HG03442 (cell line): ENCODE data around the gene CLK3.

ENCODE experiments used
- ATAC-seq: cut with Tn5 transposase; IDR thresholded peaks from one replicate; pipeline ENCODE4 v1.9.1; 2021; ENCODE audit warnings: mild to moderate bottlenecking, moderate library complexity; ENCODE audit not compliant: unreplicated experiment

The CLK3 gene

DNA sequence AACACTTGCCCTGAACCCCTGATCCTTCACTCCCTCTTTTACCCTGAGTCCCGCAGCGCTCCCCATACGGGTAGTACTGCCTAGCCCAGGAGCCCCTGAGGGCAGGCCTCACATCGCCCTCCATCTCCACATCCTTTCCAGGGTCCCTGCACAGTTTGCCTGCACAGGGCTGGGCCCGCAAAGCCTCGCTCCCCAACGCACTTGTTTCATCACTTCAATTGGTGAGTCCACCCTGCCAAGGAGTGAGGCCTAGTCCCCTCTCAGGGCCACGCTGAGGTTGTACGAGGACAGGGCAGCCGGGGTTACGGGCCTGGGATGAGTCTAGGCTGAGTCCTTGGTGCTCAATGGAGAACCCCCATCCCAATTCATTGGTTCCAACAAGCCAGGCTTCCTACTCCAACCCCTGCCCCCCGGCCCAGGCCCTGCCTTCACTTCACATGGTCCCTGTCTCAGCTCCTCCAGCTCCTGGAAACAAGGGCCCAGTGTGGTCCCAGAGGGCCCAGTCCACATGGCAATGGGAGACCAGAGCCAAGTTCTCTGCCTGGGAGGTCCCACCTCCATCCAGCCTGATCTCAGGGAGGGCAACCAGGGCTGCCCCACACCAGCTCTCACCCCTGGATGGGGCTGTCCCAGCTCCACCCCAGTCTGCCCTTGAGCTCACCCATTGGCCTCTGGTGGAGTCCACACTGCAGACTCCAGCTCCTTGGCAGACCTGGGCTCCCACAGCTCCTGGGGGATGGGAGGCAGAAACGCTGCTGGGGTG is 12.4 kb upstream of the CLK3 start:
- ATAC-seq, result no peak

DNA sequence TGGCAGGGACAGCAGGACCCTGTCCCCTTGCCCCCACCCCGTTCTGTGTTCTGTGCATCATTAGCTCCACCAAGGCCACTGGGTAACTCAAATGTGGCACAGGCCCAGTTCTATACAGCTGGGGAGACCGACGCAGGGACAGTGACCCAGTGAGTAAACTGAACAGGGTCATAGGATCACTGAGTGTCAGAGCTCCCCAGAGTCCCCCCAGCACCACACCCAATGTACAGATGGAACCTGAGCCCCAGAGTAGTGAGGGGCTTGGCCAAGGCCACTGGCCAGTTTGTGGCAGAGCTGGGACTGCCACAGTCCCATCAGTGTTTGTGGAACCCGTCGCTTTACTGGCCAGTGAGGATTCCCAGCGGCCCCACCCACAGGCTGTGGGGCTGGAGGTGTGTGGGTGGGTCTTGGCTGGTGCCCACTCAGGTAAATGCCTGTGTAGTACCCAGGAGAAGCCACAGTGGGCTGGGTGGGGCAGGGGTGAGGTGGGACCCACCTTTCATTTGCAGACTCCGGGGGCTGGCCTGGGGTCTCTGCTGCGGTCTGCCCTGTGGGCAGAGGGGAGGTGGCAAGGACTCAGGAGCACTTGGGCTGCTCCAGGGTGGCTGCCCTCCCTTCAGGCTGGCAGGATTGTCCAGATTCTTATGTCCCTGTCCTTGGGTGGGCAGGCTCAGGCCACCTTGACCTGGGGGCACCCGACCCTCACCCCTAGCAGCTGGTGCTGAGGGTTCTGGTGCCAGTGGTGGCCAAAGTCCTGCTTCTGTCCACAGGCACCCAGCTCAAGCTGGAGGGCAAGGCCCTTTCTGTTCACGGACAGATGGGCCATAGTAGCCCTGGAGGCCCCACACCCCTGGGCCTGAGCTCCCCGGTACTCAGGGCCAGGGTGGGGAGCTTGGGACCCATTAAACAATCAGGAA is 11.6 kb upstream of the CLK3 start:
- ATAC-seq, result no peak

DNA sequence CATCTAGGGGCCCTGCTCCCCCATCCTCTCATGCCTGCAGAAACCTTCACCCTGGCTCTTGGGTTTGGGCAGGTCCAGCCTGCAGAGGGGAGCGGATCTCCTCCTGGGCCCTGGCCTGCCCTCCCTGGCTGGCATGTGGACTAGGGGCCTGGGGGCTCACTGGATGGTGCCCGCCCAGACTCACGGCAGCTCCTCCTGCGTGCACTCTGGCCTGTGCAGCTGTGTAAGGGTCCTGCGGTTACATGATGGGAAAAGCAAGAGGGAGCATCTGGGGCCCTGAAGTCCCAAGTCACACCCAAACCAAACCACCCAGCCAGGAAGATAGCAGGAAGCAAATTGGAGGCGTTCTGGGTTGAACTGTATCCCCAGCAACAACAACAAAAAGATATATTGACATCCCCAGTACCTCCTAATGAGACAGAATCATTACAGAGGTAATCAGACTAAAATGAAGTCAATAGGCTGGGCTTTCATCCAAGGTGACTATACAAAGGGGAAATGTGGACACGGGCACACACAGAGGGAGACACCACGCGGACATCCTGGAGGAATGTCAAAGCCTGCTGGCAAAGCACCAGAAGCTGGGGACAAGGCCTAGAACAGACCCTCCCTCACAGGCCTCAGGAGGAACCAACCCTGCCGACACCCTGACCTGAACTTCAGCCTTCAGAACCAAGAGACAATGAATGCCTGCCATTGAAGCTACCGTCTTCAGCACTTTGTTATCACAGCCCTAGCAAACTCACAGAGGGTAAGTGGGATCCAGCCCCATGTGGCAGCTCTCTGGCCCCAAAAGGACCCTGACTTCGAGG is 10.4 kb upstream of the CLK3 start:
- ATAC-seq, result no peak

DNA sequence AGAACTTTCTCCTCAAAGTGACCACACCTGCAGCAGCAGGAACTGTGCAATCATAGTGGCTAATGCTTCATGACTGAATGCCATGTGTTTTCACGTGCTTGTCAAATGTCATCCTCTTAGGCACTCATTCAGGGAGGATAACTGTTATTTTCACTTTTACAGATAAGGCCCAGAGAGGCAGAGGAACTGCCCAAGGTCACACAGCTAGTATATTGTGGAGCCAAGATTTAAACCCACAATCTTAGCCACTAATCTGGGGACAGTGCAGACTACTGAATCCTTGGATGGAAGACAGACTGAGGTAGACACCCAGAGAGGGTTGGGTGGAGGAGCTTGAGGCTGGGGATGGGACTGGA is 9.9 kb upstream of the CLK3 start:
- no peak for ATAC-seq

DNA sequence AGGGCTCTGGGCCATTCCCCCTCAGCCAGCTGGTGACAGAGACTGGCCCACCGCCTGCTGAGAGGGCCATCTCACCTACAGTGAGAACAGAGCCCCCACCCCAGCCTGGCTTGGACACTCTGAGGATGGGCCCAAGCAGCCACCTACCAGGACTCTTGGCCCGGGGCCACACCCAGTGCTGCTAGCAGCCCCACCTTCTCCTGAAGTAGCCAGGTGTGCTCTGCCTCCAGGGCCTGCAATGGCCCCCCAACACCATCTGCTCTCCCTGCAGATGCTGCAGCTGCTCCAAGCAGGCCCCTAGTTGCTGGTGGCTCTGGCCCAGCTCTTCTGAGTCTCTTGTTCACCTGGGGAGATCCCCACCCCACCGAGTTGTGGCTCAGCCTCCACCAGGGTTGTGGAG is 6.8 kb upstream of the CLK3 start:
- ATAC-seq, result no peak

DNA sequence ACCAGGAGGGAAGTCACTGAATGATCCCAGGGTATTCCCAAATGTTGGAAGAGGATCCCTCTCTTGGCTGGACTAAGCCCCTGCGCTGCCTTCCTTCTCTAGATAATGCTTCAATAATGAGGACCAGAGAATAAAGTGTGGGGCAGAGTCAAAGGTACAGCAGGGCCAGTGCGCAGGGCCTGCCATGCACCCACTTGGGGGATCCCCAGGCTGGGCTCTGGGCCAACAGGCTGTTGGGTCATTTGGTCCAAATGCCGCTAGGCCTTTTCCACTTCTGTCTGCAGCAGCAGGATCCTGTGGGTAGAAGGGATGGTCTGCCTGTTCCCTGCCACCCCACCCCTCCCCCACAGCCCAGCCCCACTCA is 5.7 kb upstream of the CLK3 start:
- no peak for ATAC-seq

DNA sequence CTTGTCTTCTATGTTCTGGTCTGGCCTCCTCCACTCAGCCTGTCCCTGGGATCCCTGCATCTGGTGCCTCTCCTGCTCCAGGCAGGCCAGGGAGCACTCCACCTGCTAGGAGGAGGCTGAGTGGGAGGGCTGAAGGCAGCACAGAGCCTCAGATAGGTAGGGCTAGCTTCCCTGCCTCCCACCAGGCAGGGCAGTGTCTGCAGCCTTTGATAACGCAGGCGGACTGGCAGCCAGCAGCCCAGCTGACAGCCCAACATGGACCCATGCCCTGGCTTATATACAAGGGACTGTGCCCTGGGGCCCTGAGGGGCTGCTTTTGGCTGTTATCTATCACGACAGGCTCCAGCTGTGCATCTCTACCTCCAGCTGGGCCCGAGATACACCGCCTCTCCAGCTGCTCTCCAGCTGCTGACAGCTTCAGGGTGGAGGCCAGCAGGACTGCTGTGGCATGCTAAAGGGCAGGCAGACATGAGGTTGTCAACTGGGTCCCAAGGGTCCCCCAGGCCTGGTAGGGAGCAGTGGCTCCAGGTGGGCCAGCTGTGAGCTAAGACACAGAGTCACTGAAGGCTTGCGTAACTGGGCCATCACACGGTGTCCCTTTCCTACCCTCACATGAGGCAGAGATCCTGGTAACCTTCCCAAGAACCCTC is 5.2 kb upstream of the CLK3 start:
- no peak for ATAC-seq

DNA sequence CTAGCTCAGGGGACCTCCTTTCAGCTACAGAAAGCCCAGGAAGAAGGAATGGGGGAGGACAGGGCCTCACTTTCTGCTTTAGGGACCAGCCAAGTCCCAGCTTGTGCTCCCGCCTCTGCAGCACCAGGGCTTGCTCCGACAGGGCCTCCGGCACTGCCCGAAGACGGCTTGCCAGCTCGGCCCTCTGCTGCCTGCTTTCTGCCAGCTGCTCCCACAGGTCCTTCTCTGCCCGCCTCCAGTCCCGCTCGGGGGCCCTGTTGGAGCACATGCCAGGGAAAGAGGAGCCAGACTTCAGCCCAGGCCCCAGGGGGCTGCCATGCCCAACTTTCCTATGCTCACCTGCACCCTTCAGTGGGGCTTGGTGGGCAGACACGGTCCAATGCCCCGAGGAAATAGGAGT is 4.3 kb upstream of the CLK3 start:
- no peak for ATAC-seq

DNA sequence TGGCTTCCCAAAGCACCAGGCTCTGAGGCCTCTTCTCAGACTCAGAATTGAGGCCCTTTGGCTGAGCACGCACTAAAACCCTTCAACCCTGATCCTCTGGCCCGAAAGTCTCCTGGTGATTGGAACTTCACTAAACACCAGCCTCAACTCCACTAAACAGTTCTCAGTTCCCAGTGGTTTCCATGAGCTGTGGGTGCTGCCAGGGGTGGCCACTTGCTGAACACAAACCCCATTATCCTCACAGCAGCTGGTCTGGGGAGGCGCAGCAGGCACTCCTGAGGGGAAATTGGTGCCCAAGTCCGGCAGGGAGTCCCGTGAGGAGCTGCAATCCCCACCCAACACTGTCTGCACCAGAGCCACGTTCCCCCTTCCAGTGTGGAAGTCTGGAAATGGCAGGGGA is 3.8 kb upstream of the CLK3 start:
- ATAC-seq, result no peak

DNA sequence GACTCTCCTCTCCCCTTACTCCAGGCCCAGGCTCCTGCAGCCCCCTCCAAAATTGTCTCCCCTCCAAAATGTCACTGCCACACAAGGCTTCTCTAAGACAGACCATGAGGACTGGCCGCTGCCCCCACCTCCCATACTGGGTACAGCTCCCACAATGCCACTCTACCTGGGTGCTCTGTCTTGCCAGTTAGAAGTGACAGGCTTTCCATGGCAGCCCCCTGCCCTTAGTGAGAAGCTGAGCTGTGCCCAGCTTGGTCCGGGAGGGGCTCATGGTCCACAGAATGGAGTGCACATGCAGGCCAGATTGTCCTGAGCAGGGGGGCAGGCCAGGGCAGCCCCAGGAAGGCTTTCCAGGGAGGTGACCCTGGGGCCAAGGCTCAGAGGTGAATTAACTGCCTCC is 3.0 kb upstream of the CLK3 start:
- no peak for ATAC-seq

DNA sequence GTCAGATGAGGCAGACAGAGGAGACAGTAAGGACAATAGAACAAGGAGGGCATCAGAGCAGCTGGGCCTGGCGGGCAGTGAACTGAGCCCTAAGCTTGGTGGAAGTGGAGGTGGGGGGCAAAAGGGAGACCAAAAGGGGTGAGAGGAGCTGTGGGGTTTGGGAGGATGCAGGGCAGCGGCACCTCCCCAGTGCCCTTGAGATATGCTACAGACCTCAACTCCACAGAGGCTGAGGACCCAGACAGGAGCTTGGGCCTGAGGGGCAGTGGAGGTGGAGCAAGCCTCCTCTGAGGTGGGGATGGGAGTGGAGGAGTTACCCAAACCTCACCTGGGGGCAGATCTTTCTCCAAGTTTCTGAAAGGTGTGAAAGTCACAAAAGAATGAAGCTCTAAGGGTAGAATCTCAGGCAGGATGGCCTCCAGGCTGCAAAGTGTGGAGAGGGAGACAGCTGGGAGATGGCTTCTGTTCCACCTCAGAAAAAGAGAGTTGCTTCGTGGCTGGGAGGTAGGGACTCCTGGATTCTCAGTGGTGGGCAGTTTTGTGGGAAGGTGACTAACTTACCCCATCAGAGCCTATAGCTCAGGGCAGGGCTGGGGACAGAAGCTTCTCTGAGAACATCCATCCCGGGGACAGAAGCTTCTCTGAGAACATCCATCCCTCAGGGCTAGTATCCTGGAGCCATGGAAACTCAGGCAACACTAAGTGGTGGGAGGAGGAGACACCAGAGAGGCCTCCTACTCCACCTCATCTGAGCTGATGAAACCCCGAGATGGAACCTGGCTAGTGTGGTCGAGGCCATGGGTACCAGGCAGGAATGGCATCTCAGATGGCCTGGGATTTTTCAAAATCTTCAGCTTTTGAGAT is 2.3 kb upstream of the CLK3 start:
- no peak for ATAC-seq

DNA sequence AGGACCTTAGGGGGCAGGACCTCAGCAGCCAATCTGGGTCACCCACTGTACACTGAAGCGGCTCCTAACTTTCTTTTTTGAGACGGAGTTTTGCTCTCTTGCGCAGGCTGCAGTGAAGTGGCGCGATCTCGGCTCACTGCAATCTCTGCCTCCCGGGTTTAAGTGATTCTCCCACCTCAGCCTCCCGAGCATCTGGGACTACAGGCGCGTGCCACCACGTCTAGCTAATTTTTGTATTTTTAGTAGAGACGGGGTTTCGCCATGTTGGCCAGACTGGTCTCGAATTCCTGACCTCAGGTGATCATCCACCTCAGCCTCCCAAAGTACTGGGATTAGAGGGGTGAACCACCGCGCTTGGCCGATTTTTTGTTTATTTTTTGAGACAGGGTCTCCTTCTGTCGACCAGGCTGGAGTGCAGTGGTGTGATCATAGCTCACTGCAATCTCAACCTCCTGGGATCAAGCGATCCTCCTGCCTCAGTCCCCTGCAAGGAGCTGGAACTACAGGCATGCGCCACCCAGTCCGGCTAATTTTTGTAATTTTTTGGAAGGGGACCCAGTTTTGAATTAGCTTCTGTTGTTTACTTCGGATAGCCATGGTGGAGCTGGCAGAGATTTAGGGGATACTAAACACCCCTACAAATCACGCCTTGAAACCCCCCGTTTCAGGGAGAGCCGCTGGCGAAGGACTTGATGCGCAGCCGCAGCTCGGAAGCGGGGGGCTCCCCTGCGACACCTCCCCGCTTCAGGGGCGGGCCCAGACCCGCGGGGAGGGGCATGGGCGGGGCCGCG is 1.5 kb upstream of the CLK3 start:
- no peak for ATAC-seq

DNA sequence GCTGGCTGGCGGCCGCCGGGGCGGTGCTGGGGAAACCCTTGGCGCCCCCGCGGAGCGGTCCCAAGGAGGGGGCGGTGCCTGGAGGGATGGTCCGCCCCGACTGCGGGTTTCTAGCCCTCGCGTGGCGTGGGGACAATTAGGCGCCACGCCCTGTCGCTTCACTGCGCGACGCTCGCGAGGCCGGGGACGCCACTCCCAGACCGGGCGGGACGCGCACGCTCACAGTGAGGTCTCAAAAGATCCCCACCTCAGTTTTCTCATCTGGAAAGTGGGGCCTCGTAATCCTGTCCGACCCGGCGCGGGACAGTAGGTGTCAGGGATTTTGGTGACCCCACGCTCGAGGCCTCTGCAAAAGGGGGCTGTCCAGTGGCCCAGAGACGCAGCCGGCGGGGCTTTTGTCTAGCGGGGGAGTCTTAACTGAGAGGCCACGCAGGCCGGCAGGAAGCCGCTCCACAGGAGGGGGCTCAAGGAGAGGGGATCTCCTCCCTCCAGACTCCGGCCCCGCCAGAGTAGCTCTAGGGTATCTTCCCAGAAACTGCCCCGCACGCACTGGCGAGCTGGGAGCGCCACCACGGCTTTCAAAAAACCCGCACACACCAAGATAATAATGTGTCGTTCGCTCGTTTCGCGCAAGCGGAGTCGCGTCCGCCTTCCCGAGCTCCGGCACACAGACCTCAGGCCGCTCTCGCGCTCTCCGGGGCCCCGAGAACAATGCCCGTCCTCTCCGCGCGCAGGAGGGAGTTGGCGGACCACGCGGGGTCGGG is 710 bp upstream of the CLK3 start:
- peak; percentile 51 for ATAC-seq

DNA sequence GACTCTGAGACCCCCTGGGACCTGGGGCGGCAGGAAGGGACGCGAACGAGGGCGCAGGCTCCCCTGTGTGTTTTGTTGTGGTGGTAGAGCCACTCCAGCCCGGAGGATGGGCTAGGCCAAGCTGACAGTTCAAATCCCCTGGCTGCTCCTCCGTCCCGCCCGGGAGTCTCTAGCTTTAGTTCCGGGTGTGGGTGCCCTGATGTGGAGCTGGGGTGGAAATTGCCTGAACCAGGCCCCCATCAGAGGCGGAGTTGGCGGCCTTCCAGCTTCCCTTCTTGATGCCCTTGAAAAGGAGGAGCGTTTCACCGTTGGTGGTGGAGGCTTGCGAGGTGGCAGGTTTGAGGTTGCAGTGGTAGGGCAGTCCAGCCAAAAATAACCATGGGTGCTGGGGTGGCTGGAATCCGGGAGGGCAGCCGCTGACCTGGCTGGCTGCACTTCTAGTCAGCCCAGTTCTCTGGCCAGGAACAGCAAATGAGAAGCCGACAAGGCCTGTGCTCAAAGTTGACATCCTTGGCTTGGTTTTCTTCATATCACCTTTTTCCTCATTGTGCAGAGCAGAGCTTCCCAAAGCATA is 817 bp downstream of the CLK3 start:
- no peak for ATAC-seq

DNA sequence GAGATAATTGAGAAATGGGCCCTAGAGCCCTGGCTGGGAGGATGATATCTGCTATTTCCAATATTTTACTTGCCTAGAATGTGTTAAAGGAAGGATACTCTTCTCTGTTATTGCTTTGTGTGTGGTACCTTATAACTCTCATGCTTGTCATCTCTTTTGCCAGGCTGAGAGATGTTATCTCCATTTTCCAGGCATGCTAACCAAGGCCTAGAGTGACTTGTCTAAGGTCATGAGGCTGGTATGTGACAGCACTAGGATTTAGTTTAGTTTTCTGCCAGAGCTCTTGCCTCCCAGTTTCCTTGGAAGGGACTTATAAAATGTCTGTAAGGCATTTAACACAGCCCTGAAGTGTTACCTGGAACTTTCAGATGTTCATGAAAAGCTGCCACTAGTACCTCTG is 1.4 kb downstream of the CLK3 start:
- no peak for ATAC-seq

DNA sequence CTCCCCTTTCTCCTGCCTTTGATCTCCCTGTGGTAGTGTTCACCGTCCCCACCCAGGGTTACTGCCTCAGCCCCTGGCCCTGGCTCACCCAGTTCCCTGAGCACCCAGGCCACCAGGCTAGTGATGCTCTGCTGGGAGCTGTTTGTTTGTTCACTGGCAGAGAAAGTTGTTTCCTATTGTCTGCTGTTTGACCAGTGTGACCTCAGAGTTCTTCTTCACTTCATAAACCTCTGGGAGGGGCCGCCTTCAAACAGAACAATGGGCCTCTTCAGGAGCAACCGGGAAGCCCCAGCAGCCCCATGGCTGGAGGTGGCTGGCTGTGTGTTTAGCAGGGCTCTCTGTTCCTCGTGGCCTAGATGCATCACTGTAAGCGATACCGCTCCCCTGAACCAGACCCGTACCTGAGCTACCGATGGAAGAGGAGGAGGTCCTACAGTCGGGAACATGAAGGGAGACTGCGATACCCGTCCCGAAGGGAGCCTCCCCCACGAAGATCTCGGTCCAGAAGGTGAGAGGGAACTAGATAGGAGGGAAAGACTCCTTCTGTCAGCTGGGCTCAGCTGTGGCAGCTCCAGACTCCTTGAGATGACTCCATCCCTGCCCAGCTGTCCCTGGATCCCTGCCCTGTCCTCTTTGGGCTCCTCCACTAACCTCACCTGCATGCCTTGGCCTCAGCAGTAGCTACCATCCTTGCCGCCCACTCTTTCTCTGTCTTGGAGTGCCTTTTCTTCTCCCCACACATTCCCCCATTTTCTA is 3.4 kb downstream of the CLK3 start:
- ATAC-seq, result no peak

DNA sequence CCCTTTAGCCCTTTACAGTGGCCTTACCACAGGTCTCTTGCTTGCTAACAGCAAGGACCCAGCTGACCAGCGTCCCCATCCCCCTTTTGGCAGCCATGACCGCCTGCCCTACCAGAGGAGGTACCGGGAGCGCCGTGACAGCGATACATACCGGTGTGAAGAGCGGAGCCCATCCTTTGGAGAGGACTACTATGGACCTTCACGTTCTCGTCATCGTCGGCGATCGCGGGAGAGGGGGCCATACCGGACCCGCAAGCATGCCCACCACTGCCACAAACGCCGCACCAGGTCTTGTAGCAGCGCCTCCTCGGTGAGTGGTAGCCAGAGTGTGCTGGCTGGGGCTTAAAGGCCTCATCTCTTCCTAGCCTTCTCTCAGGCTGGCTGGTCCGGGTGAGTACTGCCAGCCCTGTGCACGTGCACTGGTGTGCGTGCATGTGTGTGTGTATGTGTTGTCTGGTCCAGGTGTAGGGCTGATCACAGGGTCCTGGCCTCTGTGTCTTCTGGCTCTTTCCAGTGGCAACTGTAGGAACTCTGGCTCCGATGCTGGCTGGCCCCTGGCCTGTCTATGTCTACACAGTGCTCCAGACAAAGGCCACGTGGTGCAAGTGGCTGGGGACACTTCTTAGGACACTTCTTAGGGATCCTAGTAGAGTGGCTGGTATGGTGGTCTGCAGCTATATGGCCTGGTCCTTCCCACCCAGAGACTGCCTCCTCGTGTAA is 4.4 kb downstream of the CLK3 start:
- ATAC-seq, result no peak
